Subcutaneous abdominal adipose tissue (tissue), 5 donors: Measurements from ENCODE around the gene DNAJC13.

Source experiments
- H3K27ac ChIP-seq: one replicate; pipeline ENCODE4 v1.7.0; 2013; ENCODE audit warnings: low read depth, mild to moderate bottlenecking, inconsistent platforms, low read length, moderate library complexity
- H3K27me3 ChIP-seq, 5 donors: one replicate each; pipeline ENCODE4 v1.7.0; 2013; ENCODE audit warnings: low read length in 5 of 5, inconsistent platforms in 1 of 5; ENCODE audit not compliant: control insufficient read depth in 5 of 5, insufficient read depth in 4 of 5
- H3K36me3 ChIP-seq, 5 donors: one replicate each; pipeline ENCODE4 v1.7.0; 2013; ENCODE audit warnings: low read length in 5 of 5; ENCODE audit not compliant: control insufficient read depth in 5 of 5, insufficient read depth in 5 of 5
- H3K4me1 ChIP-seq, 5 donors: one replicate each; pipeline ENCODE4 v1.7.0; 2013; ENCODE audit warnings: low read length in 5 of 5, mild to moderate bottlenecking in 3 of 5, moderate library complexity in 1 of 5; ENCODE audit not compliant: control insufficient read depth in 5 of 5, insufficient read depth in 5 of 5
- H3K4me3 ChIP-seq, 5 donors: one replicate each; pipeline ENCODE4 v1.7.0; 2013; ENCODE audit warnings: low read length in 5 of 5, low read depth in 1 of 5
- H3K9ac ChIP-seq, 5 donors: one replicate each; pipeline ENCODE4 v1.7.0; 2013; ENCODE audit warnings: low read length in 5 of 5, mild to moderate bottlenecking in 4 of 5, moderate library complexity in 3 of 5
- H3K9me3 ChIP-seq, 5 donors: one replicate each; pipeline ENCODE4 v1.7.0; 2013; ENCODE audit warnings: low read length in 5 of 5; ENCODE audit not compliant: control insufficient read depth in 5 of 5
- donor health status: healthy.
- donor health status: healthy.
- donor health status: healthy.
- donor health status: healthy.
- donor health status: healthy.

The DNAJC13 gene

GRCh38 chr3:132404276-132404675 is 13.0 kb upstream of the DNAJC13 start:
- no peak overlapping the region for H3K4me3 ChIP-seq
- H3K9me3 ChIP-seq = no peaks in the 10 kb centered on the region
- H3K27me3 ChIP-seq = no peaks in the 10 kb centered on the region
- peaks cover 0 to 17% (median 0%) of the 10 kb centered on the region in 5 donors for H3K4me1 ChIP-seq
- H3K9ac ChIP-seq = no peak overlapping the region
- no peak overlapping the region for H3K27ac ChIP-seq
- no peaks in the 10 kb centered on the region for H3K36me3 ChIP-seq

GRCh38 chr3:132405188-132405587 is 12.1 kb upstream of the DNAJC13 start:
- Histone ChIP-seq H3K4me1 (peaks cover 0 to 17% (median 0%) of the 10 kb centered on the region in 5 donors), H3K9ac (no peak overlapping the region), H3K27ac (no peak overlapping the region), H3K4me3 (no peak overlapping the region), H3K36me3 (no peaks in the 10 kb centered on the region), H3K27me3 (no peaks in the 10 kb centered on the region), H3K9me3 (no peaks in the 10 kb centered on the region)

GRCh38 chr3:132405609-132406299 is 11.5 kb upstream of the DNAJC13 start:
- Histone ChIP-seq H3K9ac (peak overlapping the region in 1 of 5 donors; percentile 16), H3K27ac (no peak overlapping the region), H3K4me3 (no peak overlapping the region)

GRCh38 chr3:132406587-132406986 is 10.7 kb upstream of the DNAJC13 start:
- no peaks in the 10 kb centered on the region for H3K27me3 ChIP-seq
- no peak overlapping the region for H3K4me3 ChIP-seq
- no peaks in the 10 kb centered on the region for H3K36me3 ChIP-seq
- H3K9me3 ChIP-seq = no peaks in the 10 kb centered on the region
- H3K27ac ChIP-seq = no peak overlapping the region
- H3K9ac ChIP-seq = no peak overlapping the region
- H3K4me1 ChIP-seq = peaks cover 0 to 17% (median 0%) of the 10 kb centered on the region in 5 donors

More at GRCh38 chr3:132405609-132406299, 11.5 kb upstream of the DNAJC13 start:
- no peaks in the 10 kb centered on the region for H3K9me3 ChIP-seq
- H3K4me1 ChIP-seq = peaks cover 0 to 17% (median 0%) of the 10 kb centered on the region in 5 donors
- H3K27me3 ChIP-seq = no peaks in the 10 kb centered on the region
- no peaks in the 10 kb centered on the region for H3K36me3 ChIP-seq

- H3K9me3 ChIP-seq = no peaks in the 10 kb centered on the region
- H3K4me1 ChIP-seq = peaks cover 0 to 17% (median 0%) of the 10 kb centered on the region in 5 donors
- H3K9ac ChIP-seq = no peak overlapping the region
- H3K4me3 ChIP-seq = no peak overlapping the region
- H3K27ac ChIP-seq = no peak overlapping the region
- no peaks in the 10 kb centered on the region for H3K36me3 ChIP-seq
- no peaks in the 10 kb centered on the region for H3K27me3 ChIP-seq
Measured at GRCh38 chr3:132407025-132407424, 10.3 kb upstream of the DNAJC13 start.

- H3K36me3 ChIP-seq = no peaks in the 10 kb centered on the region
- H3K27me3 ChIP-seq = no peaks in the 10 kb centered on the region
- H3K27ac ChIP-seq = no peak overlapping the region
- no peaks in the 10 kb centered on the region for H3K9me3 ChIP-seq
- no peak overlapping the region for H3K9ac ChIP-seq
- H3K4me1 ChIP-seq = peaks cover 0 to 24% (median 20%) of the 10 kb centered on the region in 5 donors
- no peak overlapping the region for H3K4me3 ChIP-seq
Measured at GRCh38 chr3:132414841-132415240, 2.5 kb upstream of the DNAJC13 start.

GRCh38 chr3:132416161-132416560 is 1.1 kb upstream of the DNAJC13 start:
- Histone ChIP-seq H3K9me3 (no peaks in the 10 kb centered on the region), H3K4me1 (peaks cover 0 to 31% (median 24%) of the 10 kb centered on the region in 5 donors), H3K9ac (no peak overlapping the region), H3K36me3 (peaks cover 0 to 2% (median 0%) of the 10 kb centered on the region in 5 donors), H3K4me3 (no peak overlapping the region), H3K27ac (no peak overlapping the region), H3K27me3 (no peaks in the 10 kb centered on the region)

- Histone ChIP-seq H3K4me3 (peak overlapping the region; percentile 96 to 100 (median 98)), H3K9ac (peak overlapping the region; percentile 95 to 99 (median 98)), H3K4me1 (peaks cover 0 to 31% (median 24%) of the 10 kb centered on the region in 5 donors), H3K9me3 (no peaks in the 10 kb centered on the region), H3K36me3 (peaks cover 0 to 2% (median 0%) of the 10 kb centered on the region in 5 donors), H3K27me3 (no peaks in the 10 kb centered on the region), H3K27ac (peak overlapping the region; percentile 84)
Measured at GRCh38 chr3:132417695-132418411, 551 bp downstream of the DNAJC13 start.

- peaks cover 0 to 31% (median 24%) of the 10 kb centered on the region in 5 donors for H3K4me1 ChIP-seq
- peaks cover 0 to 2% (median 0%) of the 10 kb centered on the region in 5 donors for H3K36me3 ChIP-seq
- H3K27me3 ChIP-seq = no peaks in the 10 kb centered on the region
- peak overlapping the region in 3 of 5 donors; percentile 97 to 99 (median 98) for H3K9ac ChIP-seq
- H3K27ac ChIP-seq = no peak overlapping the region
- H3K4me3 ChIP-seq = peak overlapping the region in 3 of 5 donors; percentile 96 to 100 (median 99)
- no peaks in the 10 kb centered on the region for H3K9me3 ChIP-seq
Measured at GRCh38 chr3:132418916-132419315, 1.6 kb downstream of the DNAJC13 start.

GRCh38 chr3:132421832-132422231 is 4.5 kb downstream of the DNAJC13 start:
- Histone ChIP-seq H3K4me3 (no peak overlapping the region), H3K4me1 (peaks cover 0 to 30% (median 21%) of the 10 kb centered on the region in 5 donors), H3K36me3 (peaks cover 0 to 2% (median 0%) of the 10 kb centered on the region in 5 donors), H3K27me3 (no peaks in the 10 kb centered on the region), H3K27ac (no peak overlapping the region), H3K9me3 (no peaks in the 10 kb centered on the region), H3K9ac (no peak overlapping the region)
